A549 (cell line): Measurements from ENCODE around the gene ANKRD24.

Source experiments
- BHLHE40 ChIP-seq: IDR thresholded peaks from 2 replicates; pipeline ENCODE4 v1.6.1; 2012; ENCODE audit warnings: low read depth, low read length, inconsistent platforms
- CTCF ChIP-seq: fragments of >200 bp; sonication (Bioruptor Twin); formaldehyde crosslinking; IDR thresholded peaks from 3 replicates; pipeline ENCODE4 v1.5.1; 2016
- EHMT2 ChIP-seq: fragments of 200-600 bp; sonication (generic); IDR thresholded peaks from 2 replicates; pipeline ENCODE4 v1.6.1; 2016; ENCODE audit warnings: antibody characterized with exemption, low read depth, mild to moderate bottlenecking, moderate library complexity
- ZFP36 ChIP-seq: fragments of 450-650 bp; IDR thresholded peaks from 2 replicates; pipeline ENCODE4 v1.6.1; 2014; ENCODE audit warnings: borderline replicate concordance; ENCODE audit not compliant: partially characterized antibody

- TF ChIP-seq BHLHE40 (no peak), CTCF (no peak), EHMT2 (no peak), ZFP36 (no peak)
Measured at GRCh38 chr19:4174213-4174894, 8.1 kb upstream of the ANKRD24 start.
